GM12878 (cell line): ENCODE data around the gene GCC1.

Source experiments
- CHD2 ChIP-seq: IDR thresholded peaks from 2 replicates; pipeline ENCODE4 v1.6.1; 2011; ENCODE audit warnings: low read depth, low read length, improper control_type of control experiment, borderline replicate concordance
- CTCF ChIP-seq, 3 experiments: IDR thresholded peaks in 2 of 3; conservative IDR thresholded peaks in 1 of 3; 2 replicates each; pipeline ENCODE4 v1.5.1; 2011; ENCODE audit warnings: low read depth in 3 of 3, low read length in 3 of 3, mild to moderate bottlenecking in 3 of 3, control low read depth in 2 of 3, moderate library complexity in 2 of 3, inconsistent platforms in 1 of 3, mixed read lengths in 1 of 3; ENCODE audit not compliant: control insufficient read depth in 2 of 3, insufficient read depth in 1 of 3; ENCODE audit errors: extremely low read depth in 1 of 3
- NFYB ChIP-seq: IDR thresholded peaks from 2 replicates; pipeline ENCODE4 v1.6.1; 2011; ENCODE audit warnings: low read depth, mild to moderate bottlenecking, low read length, improper control_type of control experiment, moderate library complexity; ENCODE audit not compliant: insufficient read depth
- POLR2A ChIP-seq: IDR thresholded peaks from 2 replicates; pipeline ENCODE4 v1.6.1; 2011; ENCODE audit warnings: low read depth, mild to moderate bottlenecking, low read length
- POU2F2 ChIP-seq: IDR thresholded peaks from 3 replicates; pipeline ENCODE4 v1.6.1; 2011; ENCODE audit warnings: low read depth, mild to moderate bottlenecking, low read length, borderline replicate concordance
- RAD51 ChIP-seq: fragments of 450-650 bp; IDR thresholded peaks from 2 replicates; pipeline ENCODE4 v1.6.1; 2016; ENCODE audit warnings: moderate library complexity, mild to moderate bottlenecking, inconsistent platforms
- RELA ChIP-seq: fragments of 450-650 bp; IDR thresholded peaks from 2 replicates; pipeline ENCODE4 v1.8.0; 2014; ENCODE audit warnings: borderline replicate concordance; ENCODE audit not compliant: partially characterized antibody
- SMC3 ChIP-seq: IDR thresholded peaks from 2 replicates; pipeline ENCODE4 v1.6.1; 2011; ENCODE audit warnings: low read length, improper control_type of control experiment, borderline replicate concordance
- SPI1 ChIP-seq: IDR thresholded peaks from 2 replicates; pipeline ENCODE4 v1.6.1; 2011; ENCODE audit warnings: low read depth, mild to moderate bottlenecking, low read length, moderate library complexity, borderline replicate concordance; ENCODE audit not compliant: insufficient read depth
- SRF ChIP-seq, 2 experiments: IDR thresholded peaks; 2 replicates each; pipeline ENCODE4 v1.6.1; 2011; ENCODE audit warnings: low read depth in 2 of 2, low read length in 2 of 2, mild to moderate bottlenecking in 1 of 2, moderate library complexity in 1 of 2
- TF ChIP-seq, protein P1 (sequence below): fragments of 450-650 bp; IDR thresholded peaks from 2 replicates; pipeline ENCODE4 v1.6.1; 2017; ENCODE audit warnings: borderline replicate concordance
- TF ChIP-seq, protein P2 (sequence below): fragments of 450-650 bp; formaldehyde crosslinking; IDR thresholded peaks from 2 replicates; pipeline ENCODE4 v1.5.0; 2022; ENCODE audit warnings: mild to moderate bottlenecking, missing genetic modification characterization

DNA sequence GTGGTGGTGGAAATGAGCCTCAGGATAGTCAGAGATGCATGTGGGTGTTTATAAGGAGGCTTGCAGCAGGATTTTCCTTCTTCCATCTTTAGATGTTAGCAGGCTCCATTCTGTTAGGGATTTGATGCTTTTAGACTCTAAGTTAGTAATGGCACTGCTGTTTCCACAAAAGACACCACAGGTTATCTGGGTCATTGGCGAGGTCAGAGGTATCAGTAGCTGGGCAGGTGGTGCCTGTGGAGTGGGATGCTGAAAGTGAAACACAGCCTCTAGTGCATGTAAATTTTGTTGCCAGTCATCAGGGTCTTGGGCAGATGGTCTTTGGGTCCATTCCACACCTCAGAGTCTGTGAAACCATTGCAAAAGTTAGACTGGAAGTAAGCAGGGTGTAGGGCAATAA, 33.4 kb upstream of the GCC1 start:
- TF ChIP-seq POLR2A: no peak
- TF ChIP-seq CTCF (IDR thresholded peaks at IDR 0.05 in 2 of 3, conservative IDR thresholded peaks at IDR 0.05 in 1 of 3; ENCODE audit: control insufficient read depth in 2 of 3, extremely low read depth in 1 of 3, insufficient read depth in 1 of 3, low read depth in 3 of 3, low read length in 3 of 3): no peak
- TF ChIP-seq, protein P1, sequence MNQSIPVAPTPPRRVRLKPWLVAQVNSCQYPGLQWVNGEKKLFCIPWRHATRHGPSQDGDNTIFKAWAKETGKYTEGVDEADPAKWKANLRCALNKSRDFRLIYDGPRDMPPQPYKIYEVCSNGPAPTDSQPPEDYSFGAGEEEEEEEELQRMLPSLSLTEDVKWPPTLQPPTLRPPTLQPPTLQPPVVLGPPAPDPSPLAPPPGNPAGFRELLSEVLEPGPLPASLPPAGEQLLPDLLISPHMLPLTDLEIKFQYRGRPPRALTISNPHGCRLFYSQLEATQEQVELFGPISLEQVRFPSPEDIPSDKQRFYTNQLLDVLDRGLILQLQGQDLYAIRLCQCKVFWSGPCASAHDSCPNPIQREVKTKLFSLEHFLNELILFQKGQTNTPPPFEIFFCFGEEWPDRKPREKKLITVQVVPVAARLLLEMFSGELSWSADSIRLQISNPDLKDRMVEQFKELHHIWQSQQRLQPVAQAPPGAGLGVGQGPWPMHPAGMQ: no peak
- TF ChIP-seq, protein P2, sequence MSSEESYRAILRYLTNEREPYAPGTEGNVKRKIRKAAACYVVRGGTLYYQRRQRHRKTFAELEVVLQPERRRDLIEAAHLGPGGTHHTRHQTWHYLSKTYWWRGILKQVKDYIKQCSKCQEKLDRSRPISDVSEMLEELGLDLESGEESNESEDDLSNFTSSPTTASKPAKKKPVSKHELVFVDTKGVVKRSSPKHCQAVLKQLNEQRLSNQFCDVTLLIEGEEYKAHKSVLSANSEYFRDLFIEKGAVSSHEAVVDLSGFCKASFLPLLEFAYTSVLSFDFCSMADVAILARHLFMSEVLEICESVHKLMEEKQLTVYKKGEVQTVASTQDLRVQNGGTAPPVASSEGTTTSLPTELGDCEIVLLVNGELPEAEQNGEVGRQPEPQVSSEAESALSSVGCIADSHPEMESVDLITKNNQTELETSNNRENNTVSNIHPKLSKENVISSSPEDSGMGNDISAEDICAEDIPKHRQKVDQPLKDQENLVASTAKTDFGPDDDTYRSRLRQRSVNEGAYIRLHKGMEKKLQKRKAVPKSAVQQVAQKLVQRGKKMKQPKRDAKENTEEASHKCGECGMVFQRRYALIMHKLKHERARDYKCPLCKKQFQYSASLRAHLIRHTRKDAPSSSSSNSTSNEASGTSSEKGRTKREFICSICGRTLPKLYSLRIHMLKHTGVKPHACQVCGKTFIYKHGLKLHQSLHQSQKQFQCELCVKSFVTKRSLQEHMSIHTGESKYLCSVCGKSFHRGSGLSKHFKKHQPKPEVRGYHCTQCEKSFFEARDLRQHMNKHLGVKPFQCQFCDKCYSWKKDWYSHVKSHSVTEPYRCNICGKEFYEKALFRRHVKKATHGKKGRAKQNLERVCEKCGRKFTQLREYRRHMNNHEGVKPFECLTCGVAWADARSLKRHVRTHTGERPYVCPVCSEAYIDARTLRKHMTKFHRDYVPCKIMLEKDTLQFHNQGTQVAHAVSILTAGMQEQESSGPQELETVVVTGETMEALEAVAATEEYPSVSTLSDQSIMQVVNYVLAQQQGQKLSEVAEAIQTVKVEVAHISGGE (CRISPR knock-in tag): no peak
- TF ChIP-seq RELA: no peak
- no peak for TF ChIP-seq POU2F2
- TF ChIP-seq SPI1: no peak
- TF ChIP-seq SMC3: no peak
- no peak for TF ChIP-seq NFYB
- TF ChIP-seq RAD51: no peak
- no peak for TF ChIP-seq CHD2
- TF ChIP-seq SRF (IDR thresholded peaks at IDR 0.05; ENCODE audit: low read depth in 2 of 2, low read length in 2 of 2): no peak
